ENCODE results near the gene HACE1. TPM values are rescaled to one million over a fixed set of nuclear protein-coding genes. Genes with fewer than 3 reads are reported as not detected.

Gene HACE1
- polyA plus RNA-seq, 1 experiment = 13.6 TPM

DNA sequence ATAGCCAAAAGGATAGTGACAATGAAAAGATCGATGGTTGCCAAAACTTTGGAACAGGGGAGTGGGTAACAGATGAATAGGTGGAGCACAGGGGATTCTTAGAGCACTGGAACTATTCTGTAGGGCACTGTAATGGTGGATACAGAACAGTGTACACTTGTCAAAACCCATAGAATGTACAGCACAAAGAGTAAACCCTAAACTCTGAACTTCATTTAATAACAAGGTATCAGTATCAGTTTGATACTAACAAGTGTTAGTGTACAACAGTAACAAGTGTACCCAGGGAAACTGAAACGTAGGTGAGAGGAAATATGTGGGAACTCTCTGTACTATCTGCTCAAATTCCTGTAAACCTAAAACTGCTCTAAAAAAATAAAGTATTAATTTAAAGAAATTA, 179.2 kb downstream of the HACE1 start:
- Histone ChIP-seq H3K9me3 (ENCODE audit: control insufficient read depth, insufficient read depth, low read length) (no peaks in the 10 kb centered on the region), H3K27me3 (ENCODE audit: control insufficient read depth, insufficient read depth, low read length) (no peaks in the 10 kb centered on the region)
- TF ChIP-seq, protein P1, sequence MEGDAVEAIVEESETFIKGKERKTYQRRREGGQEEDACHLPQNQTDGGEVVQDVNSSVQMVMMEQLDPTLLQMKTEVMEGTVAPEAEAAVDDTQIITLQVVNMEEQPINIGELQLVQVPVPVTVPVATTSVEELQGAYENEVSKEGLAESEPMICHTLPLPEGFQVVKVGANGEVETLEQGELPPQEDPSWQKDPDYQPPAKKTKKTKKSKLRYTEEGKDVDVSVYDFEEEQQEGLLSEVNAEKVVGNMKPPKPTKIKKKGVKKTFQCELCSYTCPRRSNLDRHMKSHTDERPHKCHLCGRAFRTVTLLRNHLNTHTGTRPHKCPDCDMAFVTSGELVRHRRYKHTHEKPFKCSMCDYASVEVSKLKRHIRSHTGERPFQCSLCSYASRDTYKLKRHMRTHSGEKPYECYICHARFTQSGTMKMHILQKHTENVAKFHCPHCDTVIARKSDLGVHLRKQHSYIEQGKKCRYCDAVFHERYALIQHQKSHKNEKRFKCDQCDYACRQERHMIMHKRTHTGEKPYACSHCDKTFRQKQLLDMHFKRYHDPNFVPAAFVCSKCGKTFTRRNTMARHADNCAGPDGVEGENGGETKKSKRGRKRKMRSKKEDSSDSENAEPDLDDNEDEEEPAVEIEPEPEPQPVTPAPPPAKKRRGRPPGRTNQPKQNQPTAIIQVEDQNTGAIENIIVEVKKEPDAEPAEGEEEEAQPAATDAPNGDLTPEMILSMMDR (IDR thresholded peaks at IDR 0.05; ENCODE audit: low read depth, low read length) = no peak

DNA sequence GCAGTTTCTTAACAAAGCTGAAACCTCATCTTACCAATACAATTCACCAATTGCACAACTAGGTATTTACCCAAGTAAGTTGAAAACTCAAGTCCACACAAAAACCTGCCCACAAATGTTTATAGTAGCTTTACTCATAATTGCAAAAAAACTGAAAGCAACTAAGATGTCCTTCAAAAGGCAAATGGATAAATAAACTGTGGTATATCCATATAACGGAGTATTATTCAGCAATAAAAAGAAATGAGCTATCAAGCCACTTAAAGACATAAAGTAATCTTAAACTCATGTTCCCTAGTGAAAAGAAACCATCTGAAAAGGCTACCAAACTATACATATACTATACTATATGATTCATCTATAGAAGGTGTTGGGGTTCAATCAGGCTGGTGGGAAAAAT, 179.7 kb downstream of the HACE1 start:
- Histone ChIP-seq H3K4me3 (ENCODE audit: low read depth, low read length) (no peak overlapping the region), H3K9me3 (ENCODE audit: control insufficient read depth, insufficient read depth, low read length) (no peaks in the 10 kb centered on the region), H3K27ac (ENCODE audit: low read depth, low read length) (no peak overlapping the region), H3K27me3 (ENCODE audit: control insufficient read depth, insufficient read depth, low read length) (no peaks in the 10 kb centered on the region)
- TF ChIP-seq, protein P1 (IDR thresholded peaks at IDR 0.05; ENCODE audit: low read depth, low read length) = no peak
- DNase-seq (ENCODE audit: low read depth, low spot score) = no peak
- CTCF ChIA-PET = no interaction called here
- POLR2A ChIA-PET = no interaction called here

More for the DNA sequence above, 179.2 kb downstream of the HACE1 start:
- ChIA-PET CTCF (interaction anchor here (1.2 to 5.9 kb wide), 2 partner anchors 71 to 88 kb away, joined by 3 to 58 read pairs; no protein-coding TSS in a partner anchor), POLR2A (no interaction called here)
- Histone ChIP-seq H3K27ac (ENCODE audit: low read depth, low read length) (no peak overlapping the region), H3K4me3 (ENCODE audit: low read depth, low read length) (no peak overlapping the region)
- DNase-seq (ENCODE audit: low read depth, low spot score) = no peak

Small RNA genes lying within 50 kb of the gene (small RNA-seq; reads per million reads assigned to genes)
- not detected for gene RNU6-897P (ENCODE audit: insufficient read length, low read depth)

Other genes with a start within 250 kb of the HACE1 start
- gene LIN28B, start 97.2 kb upstream of the HACE1 start, polyA plus RNA-seq (2011; rRNA removed) = not detected in 2 replicates